Keratinocyte (primary cell): ENCODE data around the gene ITGB4. TPM values are rescaled to one million over a fixed set of nuclear protein-coding genes. Genes with fewer than 3 reads are reported as not detected.
A peak's percentile ranks its signal among the peaks of the same experiment; 100 is the strongest.

Experiments
- DNase-seq: peaks from one replicate; pipeline ENCODE4 v3.0.0-alpha.2; 2011; ENCODE audit warnings: low read depth, missing footprints, low spot score
- FAIRE-seq: peaks from 2 replicates; lab custom pipeline; 2011; peaks lifted over from hg19 to GRCh38; lab: Jason Lieb, UNC
- H2AFZ ChIP-seq: 2 replicates; pipeline ENCODE4 v1.6.0; 2012; ENCODE audit warnings: low read length, control low read depth, inconsistent platforms; ENCODE audit not compliant: control insufficient read depth
- H3K27ac ChIP-seq: 2 replicates; pipeline ENCODE4 v1.5.1; 2011; ENCODE audit warnings: low read length; ENCODE audit not compliant: control insufficient read depth, insufficient read depth
- H3K27me3 ChIP-seq: 3 replicates; pipeline ENCODE4 v1.6.0; 2011; ENCODE audit warnings: low read length; ENCODE audit not compliant: control insufficient read depth, insufficient read depth; ENCODE audit errors: extremely low read depth
- H3K36me3 ChIP-seq, 2 experiments: 2 replicates in 1 of 2; 3 replicates in 1 of 2; pipeline ENCODE4 v1.5.1; 2011; ENCODE audit warnings: low read length in 2 of 2, mild to moderate bottlenecking in 1 of 2; ENCODE audit not compliant: control insufficient read depth in 2 of 2, insufficient read depth in 2 of 2; ENCODE audit errors: extremely low read depth in 1 of 2
- H3K4me1 ChIP-seq: 3 replicates; pipeline ENCODE4 v1.5.1; 2011; ENCODE audit warnings: low read length; ENCODE audit not compliant: control insufficient read depth, insufficient read depth; ENCODE audit errors: extremely low read depth
- H3K4me2 ChIP-seq: 3 replicates; pipeline ENCODE4 v1.6.0; 2011; ENCODE audit warnings: low read depth, low read length; ENCODE audit not compliant: control insufficient read depth, insufficient read depth; ENCODE audit errors: extremely low read depth
- H3K4me3 ChIP-seq, 3 experiments: fragments of 200-600 bp in 1 of 3; sonication (generic) in 1 of 3; 2 replicates in 2 of 3; 3 replicates in 1 of 3; pipeline ENCODE4 v1.5.1; 2011 to 2016; ENCODE audit warnings: low read length in 3 of 3, mild to moderate bottlenecking in 3 of 3, control low read depth in 2 of 3, inconsistent platforms in 1 of 3, low read depth in 1 of 3, mixed read lengths in 1 of 3, mixed run types in 1 of 3, moderate library complexity in 1 of 3; ENCODE audit not compliant: control insufficient read depth in 2 of 3, insufficient read depth in 2 of 3; ENCODE audit errors: extremely low read depth in 1 of 3
- H3K79me2 ChIP-seq: 2 replicates; pipeline ENCODE4 v1.6.0; 2012; ENCODE audit warnings: low read length; ENCODE audit not compliant: control insufficient read depth, insufficient read depth
- H3K9ac ChIP-seq: 3 replicates; pipeline ENCODE4 v1.6.0; 2011; ENCODE audit warnings: low read length; ENCODE audit not compliant: control insufficient read depth, insufficient read depth; ENCODE audit errors: extremely low read depth
- H3K9me1 ChIP-seq: 3 replicates; pipeline ENCODE4 v1.6.0; 2011; ENCODE audit warnings: low read length; ENCODE audit not compliant: control insufficient read depth, insufficient read depth; ENCODE audit errors: extremely low read depth
- H3K9me3 ChIP-seq: 2 replicates; pipeline ENCODE4 v1.5.1; 2012; ENCODE audit warnings: low read depth, low read length; ENCODE audit not compliant: control insufficient read depth
- H4K20me1 ChIP-seq: 3 replicates; pipeline ENCODE4 v1.6.0; 2011; ENCODE audit warnings: low read length; ENCODE audit not compliant: control insufficient read depth, insufficient read depth; ENCODE audit errors: extremely low read depth
- EZH2 ChIP-seq: IDR thresholded peaks from one replicate; pipeline ENCODE4 v1.6.1; 2012; ENCODE audit warnings: inconsistent platforms, mild to moderate bottlenecking, low read length, moderate library complexity
- dilution Hi-C: fragments of 300-500 bp; cut with MboI; formaldehyde crosslinking; loops from one replicate; pipeline ENCODE4 v1.7.0; 2020; ENCODE audit warnings: low sequenced_read_pairs; ENCODE audit not compliant: extremely low pct_ligation_motif_present
- polyA plus RNA-seq, 5 experiments: library from polyadenylated mRNA; depleted of rRNA in 3 of 5; stranded (reverse) in 3 of 5; stranded (forward) in 1 of 5; unstranded in 1 of 5; fragments of >200 nt; gene quantifications; 1 replicate in 1 of 5; 2 replicates in 3 of 5; 3 replicates in 1 of 5; pipeline versions ENCODE4 v1.2.1 to v1.2.3, GENCODE V29; 2011 to 2012; ENCODE audit warnings: missing spikeins in 2 of 5, low read depth in 1 of 5, low replicate concordance in 1 of 5
- TF ChIP-seq, protein P1 (sequence below), 3 experiments: IDR thresholded peaks in 1 of 3; conservative IDR thresholded peaks in 1 of 3; optimal IDR thresholded peaks in 1 of 3; 2 replicates in 2 of 3; 3 replicates in 1 of 3; pipeline versions ENCODE3 to v1.5.1; 2011; ENCODE audit warnings: low read length in 3 of 3, mild to moderate bottlenecking in 3 of 3, moderate library complexity in 2 of 3, control low read depth in 1 of 3, inconsistent platforms in 1 of 3; ENCODE audit not compliant: insufficient read depth in 2 of 3; ENCODE audit errors: extremely low read depth in 1 of 3

The ITGB4 gene
- polyA plus RNA-seq, 1 donor (not counting 4 experiments of a cell fraction or from before 2014, with no cell fraction given), result 761 TPM

GRCh38 chr17:75771334-75772281 is 50.3 kb downstream of the ITGB4 start:
- Histone ChIP-seq H3K4me3 (no peak overlapping the region), H4K20me1 (peaks cover 5% of the 10 kb centered on the region), H3K9me3 (no peaks in the 10 kb centered on the region), H3K27me3 (no peaks in the 10 kb centered on the region), H3K79me2 (no peaks in the 10 kb centered on the region), H2AFZ (no peak overlapping the region), H3K4me1 (peaks cover 3% of the 10 kb centered on the region), H3K9ac (no peak overlapping the region), H3K9me1 (no peaks in the 10 kb centered on the region), H3K4me2 (no peak overlapping the region), H3K36me3 (no peaks in the 10 kb centered on the region), H3K27ac (no peak overlapping the region)
- TF ChIP-seq EZH2, result no peak
- TF ChIP-seq, protein P1, sequence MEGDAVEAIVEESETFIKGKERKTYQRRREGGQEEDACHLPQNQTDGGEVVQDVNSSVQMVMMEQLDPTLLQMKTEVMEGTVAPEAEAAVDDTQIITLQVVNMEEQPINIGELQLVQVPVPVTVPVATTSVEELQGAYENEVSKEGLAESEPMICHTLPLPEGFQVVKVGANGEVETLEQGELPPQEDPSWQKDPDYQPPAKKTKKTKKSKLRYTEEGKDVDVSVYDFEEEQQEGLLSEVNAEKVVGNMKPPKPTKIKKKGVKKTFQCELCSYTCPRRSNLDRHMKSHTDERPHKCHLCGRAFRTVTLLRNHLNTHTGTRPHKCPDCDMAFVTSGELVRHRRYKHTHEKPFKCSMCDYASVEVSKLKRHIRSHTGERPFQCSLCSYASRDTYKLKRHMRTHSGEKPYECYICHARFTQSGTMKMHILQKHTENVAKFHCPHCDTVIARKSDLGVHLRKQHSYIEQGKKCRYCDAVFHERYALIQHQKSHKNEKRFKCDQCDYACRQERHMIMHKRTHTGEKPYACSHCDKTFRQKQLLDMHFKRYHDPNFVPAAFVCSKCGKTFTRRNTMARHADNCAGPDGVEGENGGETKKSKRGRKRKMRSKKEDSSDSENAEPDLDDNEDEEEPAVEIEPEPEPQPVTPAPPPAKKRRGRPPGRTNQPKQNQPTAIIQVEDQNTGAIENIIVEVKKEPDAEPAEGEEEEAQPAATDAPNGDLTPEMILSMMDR (optimal IDR thresholded peaks at IDR 0.05 in 1 of 3, IDR thresholded peaks at IDR 0.05 in 1 of 3, conservative IDR thresholded peaks at IDR 0.05 in 1 of 3; ENCODE audit: extremely low read depth in 1 of 3, insufficient read depth in 2 of 3, low read length in 3 of 3), result peak; percentile 21 to 60 (median 25)
- dilution Hi-C loops, result no loop called here
- DNase-seq (no peak), FAIRE-seq (no peak)

DNA sequence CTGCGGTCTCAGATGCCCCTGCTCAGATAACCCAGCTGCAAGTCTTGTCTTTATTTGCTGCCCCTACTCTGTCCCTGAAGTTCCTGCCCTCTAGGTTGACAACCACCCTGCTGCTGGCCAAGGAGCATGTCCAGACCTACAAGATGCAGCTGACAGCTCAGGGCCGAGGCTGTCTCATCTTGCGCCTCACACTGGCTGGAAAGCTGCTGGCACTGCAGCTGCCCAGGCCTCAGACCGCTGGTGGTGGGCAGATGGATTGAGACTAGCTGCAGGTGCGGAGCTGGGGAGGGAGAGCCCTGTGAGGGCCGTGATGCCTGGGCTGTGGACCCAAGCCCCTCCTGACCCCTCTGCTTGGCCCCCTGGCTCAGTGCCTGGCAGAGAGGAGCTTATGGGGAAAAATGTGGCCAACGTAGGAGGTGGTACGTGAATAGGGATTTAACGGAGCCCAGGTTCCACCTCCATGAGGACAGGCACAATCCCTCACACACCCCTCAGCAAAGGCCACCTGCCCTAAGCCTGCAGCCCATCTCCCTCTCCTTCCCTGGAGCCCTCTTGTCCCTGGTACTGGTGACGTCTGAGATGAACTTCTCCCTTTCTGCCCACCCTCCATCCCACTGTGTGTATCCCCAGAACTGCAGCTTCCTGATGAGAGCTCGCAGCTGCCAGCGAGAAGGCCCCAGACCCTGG is 52.0 kb downstream of the ITGB4 start:
- H3K27ac ChIP-seq, result no peak overlapping the region
- peaks cover 3% of the 10 kb centered on the region for H3K79me2 ChIP-seq
- peaks cover 17% of the 10 kb centered on the region for H4K20me1 ChIP-seq
- H3K9ac ChIP-seq, result no peak overlapping the region
- FAIRE-seq (no peak), DNase-seq (no peak)
- H3K4me1 ChIP-seq, result peaks cover 11% of the 10 kb centered on the region
- no peak overlapping the region for H3K4me3 ChIP-seq
- TF ChIP-seq EZH2, result no peak
- TF ChIP-seq, protein P1 (optimal IDR thresholded peaks at IDR 0.05 in 1 of 3, IDR thresholded peaks at IDR 0.05 in 1 of 3, conservative IDR thresholded peaks at IDR 0.05 in 1 of 3; ENCODE audit: extremely low read depth in 1 of 3, insufficient read depth in 2 of 3, low read length in 3 of 3), result peak in 1 of 3 experiments; percentile 33
- H3K27me3 ChIP-seq, result no peaks in the 10 kb centered on the region
- no peaks in the 10 kb centered on the region for H3K9me3 ChIP-seq
- H2AFZ ChIP-seq, result no peak overlapping the region
- H3K4me2 ChIP-seq, result no peak overlapping the region
- dilution Hi-C loops, result no loop called here
- peaks cover 0 to 8% of the 10 kb centered on the region in 2 experiments for H3K36me3 ChIP-seq
- no peaks in the 10 kb centered on the region for H3K9me1 ChIP-seq
